Vagina (tissue), 2 donors: Measurements from ENCODE around the gene MCF2L.
"Not testable (repeated sequence)": the region's sequence is repeated elsewhere in the genome, so short reads cannot be mapped to it uniquely, and the experiment has no call there.

ENCODE experiments used
- POLR2AphosphoS5 ChIP-seq, 2 donors: sonication (generic); formaldehyde crosslinking; IDR thresholded peaks; one replicate each; pipeline ENCODE4 v1.9.0; 2017; ENCODE audit warnings: antibody characterized with exemption in 2 of 2, mild to moderate bottlenecking in 2 of 2, low read depth in 1 of 2; ENCODE audit not compliant: insufficient read depth in 1 of 2
- TF ChIP-seq, protein P1 (sequence below), 3 experiments: fragments of 450-650 bp in 2 of 3; fragments of 200-600 bp in 1 of 3; sonication (generic) in 1 of 3; IDR thresholded peaks; one replicate each; pipeline ENCODE4 v1.5.1; 2017 to 2019; ENCODE audit warnings: antibody characterized with exemption in 3 of 3, mild to moderate bottlenecking in 2 of 3, moderate library complexity in 2 of 3

DNA sequence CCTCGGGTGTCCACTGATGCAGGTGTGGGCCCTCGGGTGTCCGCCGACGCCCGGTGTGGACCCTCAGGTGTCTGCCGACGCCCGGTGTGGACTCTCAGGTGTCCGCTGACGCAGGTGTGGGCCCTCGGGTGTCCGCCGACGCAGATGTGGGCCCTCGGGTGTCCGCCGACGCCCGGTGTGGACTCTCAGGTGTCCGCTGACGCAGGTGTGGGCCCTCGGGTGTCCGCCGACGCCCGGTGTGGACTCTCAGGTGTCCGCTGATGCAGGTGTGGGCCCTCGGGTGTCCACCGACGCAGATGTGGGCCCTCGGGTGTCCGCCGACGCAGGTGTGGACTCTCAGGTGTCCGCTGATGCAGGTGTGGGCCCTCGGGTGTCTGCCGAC, 61.2 kb downstream of the MCF2L start:
- TF ChIP-seq POLR2AphosphoS5 (IDR thresholded peaks at IDR 0.05; ENCODE audit: insufficient read depth in 1 of 2, low read depth in 1 of 2) = not testable (repeated sequence)
- TF ChIP-seq, protein P1, sequence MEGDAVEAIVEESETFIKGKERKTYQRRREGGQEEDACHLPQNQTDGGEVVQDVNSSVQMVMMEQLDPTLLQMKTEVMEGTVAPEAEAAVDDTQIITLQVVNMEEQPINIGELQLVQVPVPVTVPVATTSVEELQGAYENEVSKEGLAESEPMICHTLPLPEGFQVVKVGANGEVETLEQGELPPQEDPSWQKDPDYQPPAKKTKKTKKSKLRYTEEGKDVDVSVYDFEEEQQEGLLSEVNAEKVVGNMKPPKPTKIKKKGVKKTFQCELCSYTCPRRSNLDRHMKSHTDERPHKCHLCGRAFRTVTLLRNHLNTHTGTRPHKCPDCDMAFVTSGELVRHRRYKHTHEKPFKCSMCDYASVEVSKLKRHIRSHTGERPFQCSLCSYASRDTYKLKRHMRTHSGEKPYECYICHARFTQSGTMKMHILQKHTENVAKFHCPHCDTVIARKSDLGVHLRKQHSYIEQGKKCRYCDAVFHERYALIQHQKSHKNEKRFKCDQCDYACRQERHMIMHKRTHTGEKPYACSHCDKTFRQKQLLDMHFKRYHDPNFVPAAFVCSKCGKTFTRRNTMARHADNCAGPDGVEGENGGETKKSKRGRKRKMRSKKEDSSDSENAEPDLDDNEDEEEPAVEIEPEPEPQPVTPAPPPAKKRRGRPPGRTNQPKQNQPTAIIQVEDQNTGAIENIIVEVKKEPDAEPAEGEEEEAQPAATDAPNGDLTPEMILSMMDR (IDR thresholded peaks at IDR 0.05) = not testable (repeated sequence)
